ENCODE measurements around the gene GRAMD4.

Gene GRAMD4

GRCh38 chr22:46598737-46599424 lies 21.3 kb upstream of the GRAMD4 start:
- H3K4me3 ChIP-seq (replicated peaks; ENCODE audit: low read depth, low read length): no peak overlapping the region
- no peak for DNase-seq (ENCODE audit: low read depth)
- TF ChIP-seq CTCF (IDR thresholded peaks at IDR 0.05; ENCODE audit: low read length, missing control alignments): no peak

- no peak for DNase-seq (ENCODE audit: low read depth)
- H3K4me3 ChIP-seq (replicated peaks; ENCODE audit: low read depth, low read length): no peak overlapping the region
- TF ChIP-seq CTCF (IDR thresholded peaks at IDR 0.05; ENCODE audit: low read length, missing control alignments): no peak
These were observed 19.9 kb upstream of the GRAMD4 start for GRCh38 chr22:46600273-46600796.

- no peak overlapping the region for H3K4me3 ChIP-seq (replicated peaks; ENCODE audit: low read depth, low read length)
- no peak for DNase-seq (ENCODE audit: low read depth)
- TF ChIP-seq CTCF (IDR thresholded peaks at IDR 0.05; ENCODE audit: low read length, missing control alignments): no peak
These were observed 18.2 kb upstream of the GRAMD4 start for GRCh38 chr22:46602025-46602424.

GRCh38 chr22:46604306-46604690 lies 15.9 kb upstream of the GRAMD4 start:
- no peak for DNase-seq (ENCODE audit: low read depth)
- TF ChIP-seq CTCF (IDR thresholded peaks at IDR 0.05; ENCODE audit: low read length, missing control alignments): no peak
- no peak overlapping the region for H3K4me3 ChIP-seq (replicated peaks; ENCODE audit: low read depth, low read length)

GRCh38 chr22:46605117-46605516 lies 15.1 kb upstream of the GRAMD4 start:
- TF ChIP-seq CTCF (IDR thresholded peaks at IDR 0.05; ENCODE audit: low read length, missing control alignments): no peak
- DNase-seq (ENCODE audit: low read depth): no peak
- no peak overlapping the region for H3K4me3 ChIP-seq (replicated peaks; ENCODE audit: low read depth, low read length)

- no peak for TF ChIP-seq CTCF (IDR thresholded peaks at IDR 0.05; ENCODE audit: low read length, missing control alignments)
- DNase-seq (ENCODE audit: low read depth): no peak
- no peak overlapping the region for H3K4me3 ChIP-seq (replicated peaks; ENCODE audit: low read depth, low read length)
These were observed 13.3 kb upstream of the GRAMD4 start for GRCh38 chr22:46606886-46607285.
